ENCODE data around the gene RFX8.

DNA sequence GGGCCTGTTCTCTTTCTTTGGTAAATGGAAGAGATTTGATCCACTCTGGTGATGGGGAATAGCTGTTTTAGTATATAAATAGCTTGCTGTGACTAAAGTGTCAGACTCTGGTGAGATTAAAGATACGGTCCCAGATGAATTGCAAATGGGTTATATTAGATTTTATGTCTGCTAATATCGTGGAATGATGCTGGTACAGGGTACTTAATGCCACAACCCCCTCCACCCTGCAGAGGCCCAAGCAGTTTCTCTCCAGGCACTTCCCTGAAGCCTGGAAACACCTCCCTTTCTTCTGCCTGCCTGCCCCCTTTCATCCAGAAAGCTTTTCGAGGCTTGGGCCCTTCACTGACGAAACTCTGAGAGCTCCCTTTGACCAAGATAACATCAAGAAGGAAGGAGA, 21.4 kb upstream of the RFX8 start:
- TF ChIP-seq, protein P1, sequence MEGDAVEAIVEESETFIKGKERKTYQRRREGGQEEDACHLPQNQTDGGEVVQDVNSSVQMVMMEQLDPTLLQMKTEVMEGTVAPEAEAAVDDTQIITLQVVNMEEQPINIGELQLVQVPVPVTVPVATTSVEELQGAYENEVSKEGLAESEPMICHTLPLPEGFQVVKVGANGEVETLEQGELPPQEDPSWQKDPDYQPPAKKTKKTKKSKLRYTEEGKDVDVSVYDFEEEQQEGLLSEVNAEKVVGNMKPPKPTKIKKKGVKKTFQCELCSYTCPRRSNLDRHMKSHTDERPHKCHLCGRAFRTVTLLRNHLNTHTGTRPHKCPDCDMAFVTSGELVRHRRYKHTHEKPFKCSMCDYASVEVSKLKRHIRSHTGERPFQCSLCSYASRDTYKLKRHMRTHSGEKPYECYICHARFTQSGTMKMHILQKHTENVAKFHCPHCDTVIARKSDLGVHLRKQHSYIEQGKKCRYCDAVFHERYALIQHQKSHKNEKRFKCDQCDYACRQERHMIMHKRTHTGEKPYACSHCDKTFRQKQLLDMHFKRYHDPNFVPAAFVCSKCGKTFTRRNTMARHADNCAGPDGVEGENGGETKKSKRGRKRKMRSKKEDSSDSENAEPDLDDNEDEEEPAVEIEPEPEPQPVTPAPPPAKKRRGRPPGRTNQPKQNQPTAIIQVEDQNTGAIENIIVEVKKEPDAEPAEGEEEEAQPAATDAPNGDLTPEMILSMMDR (IDR thresholded peaks at IDR 0.05) = no peak
- TF ChIP-seq POLR2A (IDR thresholded peaks at IDR 0.05) = no peak
